C4-2B (cell line): ENCODE results near the gene STK38L.

ENCODE experiments used
- ZFX ChIP-seq: fragments of 450-650 bp; IDR thresholded peaks from 2 replicates; pipeline ENCODE4 v1.6.1; 2017
- TF ChIP-seq, protein P1 (sequence below): fragments of 450-650 bp; conservative IDR thresholded peaks from 2 replicates; pipeline ENCODE4 v1.5.1; 2017; ENCODE audit warnings: mild to moderate bottlenecking

DNA sequence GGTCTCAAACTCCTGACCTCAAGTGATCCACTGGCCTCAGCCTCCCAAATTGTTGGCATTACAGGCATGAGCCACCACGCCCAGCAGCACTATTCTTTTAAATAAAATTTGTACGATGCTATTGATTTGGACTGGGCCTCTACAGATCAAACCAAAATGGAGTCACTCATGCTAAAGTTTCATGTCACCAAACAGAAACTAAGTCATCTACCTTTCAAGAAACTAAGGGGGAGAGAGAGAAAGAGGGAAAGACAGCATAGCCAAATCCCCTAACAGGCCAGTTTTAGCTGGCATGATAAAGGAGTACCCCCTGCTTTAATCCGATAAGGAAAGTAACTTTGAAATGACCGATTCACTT is 23.1 kb upstream of the STK38L start:
- TF ChIP-seq, protein P1, sequence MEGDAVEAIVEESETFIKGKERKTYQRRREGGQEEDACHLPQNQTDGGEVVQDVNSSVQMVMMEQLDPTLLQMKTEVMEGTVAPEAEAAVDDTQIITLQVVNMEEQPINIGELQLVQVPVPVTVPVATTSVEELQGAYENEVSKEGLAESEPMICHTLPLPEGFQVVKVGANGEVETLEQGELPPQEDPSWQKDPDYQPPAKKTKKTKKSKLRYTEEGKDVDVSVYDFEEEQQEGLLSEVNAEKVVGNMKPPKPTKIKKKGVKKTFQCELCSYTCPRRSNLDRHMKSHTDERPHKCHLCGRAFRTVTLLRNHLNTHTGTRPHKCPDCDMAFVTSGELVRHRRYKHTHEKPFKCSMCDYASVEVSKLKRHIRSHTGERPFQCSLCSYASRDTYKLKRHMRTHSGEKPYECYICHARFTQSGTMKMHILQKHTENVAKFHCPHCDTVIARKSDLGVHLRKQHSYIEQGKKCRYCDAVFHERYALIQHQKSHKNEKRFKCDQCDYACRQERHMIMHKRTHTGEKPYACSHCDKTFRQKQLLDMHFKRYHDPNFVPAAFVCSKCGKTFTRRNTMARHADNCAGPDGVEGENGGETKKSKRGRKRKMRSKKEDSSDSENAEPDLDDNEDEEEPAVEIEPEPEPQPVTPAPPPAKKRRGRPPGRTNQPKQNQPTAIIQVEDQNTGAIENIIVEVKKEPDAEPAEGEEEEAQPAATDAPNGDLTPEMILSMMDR, result no peak
- no peak for TF ChIP-seq ZFX
